ENCODE measurements around the gene STRA6. TPM values are rescaled to one million over a fixed set of nuclear protein-coding genes. Genes with fewer than 3 reads are reported as not detected.
"Not testable (repeated sequence)": the region's sequence is repeated elsewhere in the genome, so short reads cannot be mapped to it uniquely, and the experiment has no call there.

Gene STRA6
- total RNA-seq, 1 donor from 2014 or later, result under 0.01 TPM

GRCh38 chr15:74165461-74165860, 37.1 kb downstream of the STRA6 start:
- DNase-seq (ENCODE audit: low read depth in 2 of 2), result no peak

GRCh38 chr15:74162195-74162536, 40.4 kb downstream of the STRA6 start:
- not testable (repeated sequence) for DNase-seq (ENCODE audit: low read depth in 2 of 2)

- DNase-seq (ENCODE audit: low read depth in 2 of 2), result not testable (repeated sequence)
Observed at GRCh38 chr15:74160390-74160789, 42.2 kb downstream of the STRA6 start.

GRCh38 chr15:74159773-74160172, 42.8 kb downstream of the STRA6 start:
- DNase-seq (ENCODE audit: low read depth in 2 of 2), result no peak

- peak in 1 of 2 donors; percentile 33 for DNase-seq (ENCODE audit: low read depth in 2 of 2)
Observed at GRCh38 chr15:74158855-74159650, 43.5 kb downstream of the STRA6 start.

- DNase-seq (ENCODE audit: low read depth in 2 of 2), result no peak
Observed at GRCh38 chr15:74157868-74158827, 44.4 kb downstream of the STRA6 start.

- DNase-seq (ENCODE audit: low read depth in 2 of 2), result peak; percentile 60 to 71
Observed at GRCh38 chr15:74156678-74157411, 45.7 kb downstream of the STRA6 start.

- DNase-seq (ENCODE audit: low read depth in 2 of 2), result no peak
Observed at GRCh38 chr15:74155766-74156417, 46.7 kb downstream of the STRA6 start.

- no peak for DNase-seq (ENCODE audit: low read depth in 2 of 2)
Observed at GRCh38 chr15:74147051-74147450, 55.5 kb downstream of the STRA6 start.

GRCh38 chr15:74146277-74146800, 56.2 kb downstream of the STRA6 start:
- DNase-seq (ENCODE audit: low read depth in 2 of 2), result no peak

- no peak for DNase-seq (ENCODE audit: low read depth in 2 of 2)
Observed at GRCh38 chr15:74144153-74144775, 58.3 kb downstream of the STRA6 start.

- no peak for DNase-seq (ENCODE audit: low read depth in 2 of 2)
Observed at GRCh38 chr15:74141591-74141990, 61.0 kb downstream of the STRA6 start.

- DNase-seq (ENCODE audit: low read depth in 2 of 2), result no peak
Observed at GRCh38 chr15:74138642-74139041, 63.9 kb downstream of the STRA6 start.

GRCh38 chr15:74137537-74137894, 65.1 kb downstream of the STRA6 start:
- no peak for DNase-seq (ENCODE audit: low read depth in 2 of 2)

GRCh38 chr15:74136814-74137536, 65.6 kb downstream of the STRA6 start:
- DNase-seq (ENCODE audit: low read depth in 2 of 2), result peak; percentile 17 to 70

GRCh38 chr15:74136540-74136813, 66.1 kb downstream of the STRA6 start:
- DNase-seq (ENCODE audit: low read depth in 2 of 2), result no peak

- DNase-seq (ENCODE audit: low read depth in 2 of 2), result no peak
Observed at GRCh38 chr15:74135041-74135565, 67.5 kb downstream of the STRA6 start.

GRCh38 chr15:74134387-74135027, 68.1 kb downstream of the STRA6 start:
- no peak for DNase-seq (ENCODE audit: low read depth in 2 of 2)

- no peak for DNase-seq (ENCODE audit: low read depth in 2 of 2)
Observed at GRCh38 chr15:74133694-74134386, 68.7 kb downstream of the STRA6 start.

Measured in lung microvascular endothelial cell (primary cell).